ENCODE results near the gene RTP3.

Gene RTP3

DNA sequence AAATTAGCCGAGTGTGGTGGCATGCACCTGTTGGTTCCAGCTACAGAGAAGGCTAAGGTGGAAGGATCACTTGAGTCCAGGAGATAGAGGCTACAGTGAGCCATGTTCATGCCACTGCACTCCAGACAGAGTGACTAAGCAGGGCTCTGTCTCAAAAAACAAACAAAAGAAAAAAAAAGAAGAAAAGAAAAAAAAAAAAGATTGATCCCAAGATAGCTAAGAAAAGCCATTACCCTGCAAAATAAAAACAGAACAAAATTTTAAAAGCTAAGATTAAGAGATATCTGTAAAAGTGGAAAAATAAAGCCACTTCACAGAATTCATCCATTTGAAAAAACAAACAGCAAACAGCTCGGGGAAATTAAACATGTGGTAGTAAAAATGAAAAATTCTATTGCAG, 44.6 kb downstream of the RTP3 start:
- H3K27ac ChIP-seq (ENCODE audit: low read length): no peak overlapping the region
- H3K9ac ChIP-seq (ENCODE audit: low read length): no peak overlapping the region
- H3K36me3 ChIP-seq (replicated peaks; ENCODE audit: low read depth, low read length): peaks cover 4% of the 10 kb centered on the region
- H3K27me3 ChIP-seq (ENCODE audit: low read depth, low read length): peaks cover 28% of the 10 kb centered on the region
- H3K9me3 ChIP-seq (ENCODE audit: insufficient read depth, low read length): peaks cover 6% of the 10 kb centered on the region; the same call in 1 of the 2 replicates
- no peaks in the 10 kb centered on the region for H3K79me2 ChIP-seq (ENCODE audit: low read length)
- no peak overlapping the region for H2AFZ ChIP-seq (ENCODE audit: low read depth, low read length)
- TF ChIP-seq EZH2phosphoT487 (IDR thresholded peaks at IDR 0.05; ENCODE audit: low read depth): no peak
- TF ChIP-seq, protein P1, sequence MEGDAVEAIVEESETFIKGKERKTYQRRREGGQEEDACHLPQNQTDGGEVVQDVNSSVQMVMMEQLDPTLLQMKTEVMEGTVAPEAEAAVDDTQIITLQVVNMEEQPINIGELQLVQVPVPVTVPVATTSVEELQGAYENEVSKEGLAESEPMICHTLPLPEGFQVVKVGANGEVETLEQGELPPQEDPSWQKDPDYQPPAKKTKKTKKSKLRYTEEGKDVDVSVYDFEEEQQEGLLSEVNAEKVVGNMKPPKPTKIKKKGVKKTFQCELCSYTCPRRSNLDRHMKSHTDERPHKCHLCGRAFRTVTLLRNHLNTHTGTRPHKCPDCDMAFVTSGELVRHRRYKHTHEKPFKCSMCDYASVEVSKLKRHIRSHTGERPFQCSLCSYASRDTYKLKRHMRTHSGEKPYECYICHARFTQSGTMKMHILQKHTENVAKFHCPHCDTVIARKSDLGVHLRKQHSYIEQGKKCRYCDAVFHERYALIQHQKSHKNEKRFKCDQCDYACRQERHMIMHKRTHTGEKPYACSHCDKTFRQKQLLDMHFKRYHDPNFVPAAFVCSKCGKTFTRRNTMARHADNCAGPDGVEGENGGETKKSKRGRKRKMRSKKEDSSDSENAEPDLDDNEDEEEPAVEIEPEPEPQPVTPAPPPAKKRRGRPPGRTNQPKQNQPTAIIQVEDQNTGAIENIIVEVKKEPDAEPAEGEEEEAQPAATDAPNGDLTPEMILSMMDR (IDR thresholded peaks at IDR 0.05; ENCODE audit: low read depth, low read length): no peak
- no peaks in the 10 kb centered on the region; the same call in 1 of the 2 replicates for H4K20me1 ChIP-seq (ENCODE audit: insufficient read depth, low read length)
- H3K4me2 ChIP-seq (ENCODE audit: low read length): peak overlapping the region; percentile 51; the same call in 1 of the 2 replicates
- H3K4me1 ChIP-seq (ENCODE audit: low read length): peaks cover 68% of the 10 kb centered on the region
- H3K4me3 ChIP-seq (ENCODE audit: low read length): no peak overlapping the region

DNA sequence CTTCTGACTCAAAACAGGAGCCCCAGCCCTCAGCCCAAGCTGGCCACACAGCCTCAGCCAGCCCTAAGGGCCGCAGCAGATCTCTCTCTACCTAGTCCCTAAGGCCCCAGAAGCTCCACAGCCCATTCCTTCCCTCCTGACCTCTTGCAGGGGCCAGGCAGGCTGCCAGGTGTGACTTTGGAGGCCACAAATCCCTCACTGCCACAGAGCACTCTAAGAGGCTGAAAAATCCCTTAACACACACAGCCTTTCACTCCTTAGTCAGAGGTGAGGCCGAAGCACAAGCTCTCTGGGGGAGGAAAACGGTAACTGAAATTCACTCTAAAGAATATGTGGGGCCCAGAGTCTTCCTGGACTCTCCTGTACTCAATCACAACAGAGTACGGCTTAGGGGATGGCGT, 45.0 kb downstream of the RTP3 start:
- Histone ChIP-seq H3K9ac (ENCODE audit: low read length) (no peak overlapping the region), H3K4me3 (ENCODE audit: low read length) (no peak overlapping the region), H3K4me1 (ENCODE audit: low read length) (peaks cover 63% of the 10 kb centered on the region), H3K27ac (ENCODE audit: low read length) (no peak overlapping the region), H2AFZ (ENCODE audit: low read depth, low read length) (no peak overlapping the region), H3K4me2 (ENCODE audit: low read length) (no peak overlapping the region), H3K36me3 (replicated peaks; ENCODE audit: low read depth, low read length) (peaks cover 4% of the 10 kb centered on the region), H3K27me3 (ENCODE audit: low read depth, low read length) (peaks cover 28% of the 10 kb centered on the region), H3K9me3 (ENCODE audit: insufficient read depth, low read length) (peaks cover 6% of the 10 kb centered on the region; the same call in 1 of the 2 replicates), H4K20me1 (ENCODE audit: insufficient read depth, low read length) (no peaks in the 10 kb centered on the region; the same call in 1 of the 2 replicates), H3K79me2 (ENCODE audit: low read length) (no peaks in the 10 kb centered on the region)
- TF ChIP-seq, protein P1 (IDR thresholded peaks at IDR 0.05; ENCODE audit: low read depth, low read length): no peak
- no peak for TF ChIP-seq EZH2phosphoT487 (IDR thresholded peaks at IDR 0.05; ENCODE audit: low read depth)

DNA sequence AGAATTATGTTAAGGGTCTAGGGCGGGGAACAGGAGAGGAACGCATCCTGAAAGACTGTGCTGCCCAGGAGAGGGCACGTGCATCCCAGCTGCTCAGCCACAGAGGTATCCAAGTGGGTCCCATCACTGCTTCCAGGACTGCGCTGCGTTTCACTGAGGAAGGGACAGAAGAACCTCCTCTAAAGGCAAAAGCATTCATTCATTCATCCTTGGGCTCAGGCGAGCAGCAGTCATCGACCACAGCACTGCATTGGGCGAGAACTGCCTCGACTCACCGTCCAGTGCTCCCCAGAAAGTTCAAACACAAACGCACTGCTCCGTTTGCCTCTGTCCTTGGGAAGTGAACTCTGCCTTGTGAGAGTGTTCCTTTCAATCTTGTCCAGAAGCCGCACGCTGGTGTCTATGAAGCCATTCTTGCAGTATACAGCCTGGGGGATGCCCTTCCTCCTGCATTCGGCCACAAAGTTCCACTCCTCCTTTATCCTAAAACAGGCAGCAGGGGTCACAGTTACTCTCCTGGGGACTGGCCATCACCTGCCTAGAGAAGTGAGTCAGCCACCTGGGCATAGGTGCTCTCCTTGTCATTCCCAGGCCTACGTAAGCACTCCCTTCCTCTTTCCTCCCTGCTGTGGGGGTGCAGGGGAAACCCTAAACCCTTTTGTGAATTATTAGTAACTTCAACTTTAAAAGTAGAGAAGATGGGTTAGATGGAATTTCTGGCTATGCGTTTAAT, 47.2 kb downstream of the RTP3 start:
- no peak overlapping the region for H2AFZ ChIP-seq (ENCODE audit: low read depth, low read length)
- H3K4me1 ChIP-seq (ENCODE audit: low read length): peaks cover 52% of the 10 kb centered on the region
- peaks cover 42% of the 10 kb centered on the region for H3K27me3 ChIP-seq (ENCODE audit: low read depth, low read length)
- H3K4me3 ChIP-seq (ENCODE audit: low read length): no peak overlapping the region
- peaks cover 1% of the 10 kb centered on the region for H3K36me3 ChIP-seq (replicated peaks; ENCODE audit: low read depth, low read length)
- TF ChIP-seq, protein P1 (IDR thresholded peaks at IDR 0.05; ENCODE audit: low read depth, low read length): no peak
- TF ChIP-seq EZH2phosphoT487 (IDR thresholded peaks at IDR 0.05; ENCODE audit: low read depth): no peak
- H3K9me3 ChIP-seq (ENCODE audit: insufficient read depth, low read length): peaks cover under 1% of the 10 kb centered on the region; the same call in 1 of the 2 replicates
- H4K20me1 ChIP-seq (ENCODE audit: insufficient read depth, low read length): no peaks in the 10 kb centered on the region; the same call in 1 of the 2 replicates
- no peak overlapping the region for H3K4me2 ChIP-seq (ENCODE audit: low read length)
- no peaks in the 10 kb centered on the region for H3K79me2 ChIP-seq (ENCODE audit: low read length)
- no peak overlapping the region for H3K9ac ChIP-seq (ENCODE audit: low read length)
- no peak overlapping the region for H3K27ac ChIP-seq (ENCODE audit: low read length)

DNA sequence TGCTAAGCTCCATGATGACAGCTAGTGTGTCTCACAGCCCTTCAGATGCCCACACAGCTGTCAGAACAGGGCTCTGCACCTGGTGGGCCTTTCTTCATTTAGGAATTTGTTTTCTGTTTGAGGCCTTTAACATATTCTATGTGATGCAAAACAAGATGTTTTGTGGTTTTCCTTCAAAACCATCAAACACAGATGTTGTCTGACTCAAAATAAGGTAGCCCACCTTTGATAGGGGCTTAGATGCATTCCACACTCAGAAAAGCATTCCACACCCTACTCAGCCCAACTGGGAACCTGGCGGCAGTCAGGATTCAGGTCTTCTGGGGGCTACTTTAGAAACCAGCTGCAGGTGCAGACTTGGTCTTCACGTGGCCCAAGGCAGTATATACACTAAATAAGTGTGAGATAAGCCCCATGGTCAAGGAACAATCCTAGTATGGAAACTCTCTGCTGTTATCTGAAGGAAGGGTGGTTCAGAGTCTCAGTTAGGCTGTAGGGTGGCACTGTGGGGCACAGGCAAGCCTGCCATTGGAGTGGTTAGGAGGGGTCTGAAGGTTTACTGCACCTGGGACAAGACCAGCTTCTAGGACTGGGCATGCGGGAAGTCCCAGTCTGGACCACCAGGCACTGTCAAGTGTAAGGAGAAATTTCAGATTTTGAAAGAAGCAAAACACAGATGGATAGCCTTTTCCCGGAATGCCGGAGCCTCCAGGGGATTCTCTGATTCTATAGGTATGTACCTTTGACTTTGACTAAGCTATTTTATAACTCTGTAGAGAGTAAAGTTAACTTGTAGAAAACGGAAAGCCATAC, 48.2 kb downstream of the RTP3 start:
- Histone ChIP-seq H3K4me3 (ENCODE audit: low read length) (no peak overlapping the region), H3K27ac (ENCODE audit: low read length) (no peak overlapping the region), H3K4me1 (ENCODE audit: low read length) (peaks cover 46% of the 10 kb centered on the region), H3K36me3 (replicated peaks; ENCODE audit: low read depth, low read length) (no peaks in the 10 kb centered on the region), H3K27me3 (ENCODE audit: low read depth, low read length) (peaks cover 43% of the 10 kb centered on the region), H3K9ac (ENCODE audit: low read length) (no peak overlapping the region), H3K79me2 (ENCODE audit: low read length) (no peaks in the 10 kb centered on the region), H4K20me1 (ENCODE audit: insufficient read depth, low read length) (no peaks in the 10 kb centered on the region; the same call in 1 of the 2 replicates), H2AFZ (ENCODE audit: low read depth, low read length) (no peak overlapping the region), H3K9me3 (ENCODE audit: insufficient read depth, low read length) (no peaks in the 10 kb centered on the region), H3K4me2 (ENCODE audit: low read length) (no peak overlapping the region)
- TF ChIP-seq EZH2phosphoT487 (IDR thresholded peaks at IDR 0.05; ENCODE audit: low read depth): no peak
- TF ChIP-seq, protein P1 (IDR thresholded peaks at IDR 0.05; ENCODE audit: low read depth, low read length): no peak
